LNCaP clone FGC (cell line): ENCODE data around the gene NGFR.
"Not testable (repeated sequence)": the region's sequence is repeated elsewhere in the genome, so short reads cannot be mapped to it uniquely, and the experiment has no call there.

Source experiments
- DNase-seq: peaks from one replicate; pipeline ENCODE4 v3.0.0-alpha.2; 2011; ENCODE audit warnings: low read depth
- H3K4me3 ChIP-seq: 2 replicates; pipeline ENCODE4 v1.5.1; 2011; ENCODE audit warnings: mild to moderate bottlenecking, low read depth, low read length, control low read depth
- CTCF ChIP-seq: IDR thresholded peaks from 2 replicates; pipeline ENCODE4 v1.5.1; 2012; ENCODE audit warnings: mild to moderate bottlenecking; ENCODE audit not compliant: control insufficient read depth, insufficient read depth; ENCODE audit errors: extremely low read depth

Gene NGFR

GRCh38 chr17:49497148-49498028 is 2.3 kb downstream of the NGFR start:
- no peak for TF ChIP-seq CTCF
- DNase-seq = no peak
- no peak overlapping the region for H3K4me3 ChIP-seq

GRCh38 chr17:49498029-49498615 is 3.0 kb downstream of the NGFR start:
- no peak overlapping the region for H3K4me3 ChIP-seq
- TF ChIP-seq CTCF = 0 out of 2 replicates have a peak, but pooled peaks have one; percentile 4
- DNase-seq = no peak

DNA sequence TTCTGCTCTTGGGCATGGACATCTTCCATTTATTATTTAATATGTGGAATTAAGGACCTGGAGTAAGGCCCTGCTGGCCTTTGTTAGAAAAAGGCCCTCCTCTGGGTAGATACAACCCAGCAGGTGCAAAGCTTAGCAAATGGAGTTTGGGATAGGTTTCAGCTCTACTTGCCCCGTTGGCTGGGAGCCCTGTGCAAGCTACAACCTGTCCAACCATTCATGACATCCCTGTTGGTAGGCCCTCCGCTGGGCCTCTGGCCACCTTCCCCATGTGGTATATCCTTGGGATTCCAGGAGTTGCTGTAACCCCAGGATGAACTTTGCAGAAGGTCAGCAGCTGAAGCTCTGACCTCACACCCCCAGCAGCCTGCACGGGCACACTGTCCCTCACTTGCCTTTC is 6.4 kb downstream of the NGFR start:
- DNase-seq = no peak
- TF ChIP-seq CTCF = no peak
- H3K4me3 ChIP-seq = no peak overlapping the region

DNA sequence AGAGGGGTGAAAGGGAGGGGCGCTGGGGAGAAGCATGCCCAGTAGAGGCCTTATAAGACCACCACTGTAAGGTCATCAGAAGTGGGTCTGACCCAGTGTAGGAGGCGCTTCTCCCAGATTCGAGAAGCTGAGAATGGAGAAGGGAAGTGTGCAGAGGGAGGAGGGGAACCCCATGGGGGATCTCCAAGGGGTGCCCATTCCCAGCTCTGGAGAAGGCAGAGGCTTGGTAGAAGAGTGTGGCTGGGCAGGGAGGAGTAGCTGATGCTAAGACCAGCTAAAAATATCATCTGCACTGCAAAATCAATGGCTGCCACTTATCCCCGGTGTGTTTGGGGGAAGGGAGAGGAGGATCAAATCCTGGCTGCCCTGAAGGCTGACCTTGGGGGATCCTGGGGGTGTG is 7.2 kb downstream of the NGFR start:
- no peak for TF ChIP-seq CTCF
- no peak overlapping the region for H3K4me3 ChIP-seq
- no peak for DNase-seq

- not testable (repeated sequence) for DNase-seq, H3K4me3 ChIP-seq
Measured at GRCh38 chr17:49502680-49503079, 7.6 kb downstream of the NGFR start.

- DNase-seq = no peak
- H3K4me3 ChIP-seq = no peak overlapping the region
- TF ChIP-seq CTCF = no peak
Measured at GRCh38 chr17:49504369-49504768, 9.3 kb downstream of the NGFR start.

DNA sequence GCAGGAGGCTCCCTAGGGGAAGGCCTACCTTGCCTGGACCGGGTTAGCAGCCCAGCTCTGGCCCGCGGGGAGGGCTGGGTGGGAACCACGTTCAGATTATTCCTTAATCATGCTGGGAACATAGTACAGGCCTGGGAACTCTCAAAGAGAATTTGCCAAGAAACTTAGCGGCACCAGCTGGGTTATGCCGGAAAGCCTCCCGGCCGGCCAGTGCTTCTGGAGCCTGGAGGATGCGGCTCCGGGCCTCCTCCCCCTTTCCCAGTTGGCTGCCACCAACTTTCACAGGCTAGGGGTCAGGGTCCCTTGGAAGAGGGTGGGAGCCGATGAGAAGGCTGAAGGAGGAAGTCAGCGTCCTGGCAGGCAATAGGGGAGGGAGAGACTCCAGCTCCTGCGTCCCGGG is 10.8 kb downstream of the NGFR start:
- no peak for DNase-seq
- no peak for TF ChIP-seq CTCF
- no peak overlapping the region for H3K4me3 ChIP-seq
